22Rv1 (cell line): ENCODE measurements around the gene UVRAG.

Source experiments
- H3K27ac ChIP-seq: fragments of 450-650 bp; 2 replicates; pipeline ENCODE4 v1.5.1; 2017
- ZFX ChIP-seq: fragments of 450-650 bp; IDR thresholded peaks from 2 replicates; pipeline ENCODE4 v1.6.1; 2017; ENCODE audit warnings: antibody characterized with exemption, borderline replicate concordance
- TF ChIP-seq, protein P1 (sequence below): fragments of 450-650 bp; IDR thresholded peaks from 2 replicates; pipeline ENCODE4 v1.5.1; 2017; ENCODE audit warnings: mild to moderate bottlenecking

Gene UVRAG

DNA sequence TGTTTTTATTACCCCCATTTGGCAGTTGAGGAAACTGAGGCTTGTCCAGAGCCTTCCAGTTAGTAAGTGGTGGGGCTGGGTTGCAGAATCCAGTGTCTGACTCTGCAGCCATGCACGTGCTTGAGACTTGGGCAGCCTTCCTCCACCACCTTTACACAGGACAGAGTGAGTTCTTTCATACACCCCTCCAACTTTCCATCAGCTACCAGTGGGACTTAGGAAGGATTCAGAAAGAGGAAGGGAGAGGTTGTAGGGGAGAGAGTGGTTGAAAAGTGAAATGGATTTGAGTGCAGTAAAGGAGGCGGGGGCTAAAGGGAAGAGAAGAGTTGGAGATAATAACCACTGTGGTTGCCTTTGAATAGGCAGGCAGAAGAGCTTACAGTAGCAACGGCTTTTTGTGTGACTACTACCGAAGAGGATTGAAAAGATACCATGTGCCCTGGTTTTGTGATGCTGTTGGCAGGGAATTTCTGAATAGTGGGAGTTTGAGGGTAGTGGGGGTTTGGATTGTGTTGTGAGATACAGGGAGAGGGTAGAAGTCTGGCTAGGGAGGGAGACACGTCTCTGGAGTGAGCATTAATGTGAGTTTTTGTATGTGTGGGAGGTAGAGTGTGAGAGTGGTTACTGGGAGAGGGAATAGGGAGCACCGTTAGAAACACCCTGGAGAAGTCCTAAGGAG, 1.7 kb downstream of the UVRAG start:
- H3K27ac ChIP-seq: no peak overlapping the region
- TF ChIP-seq, protein P1, sequence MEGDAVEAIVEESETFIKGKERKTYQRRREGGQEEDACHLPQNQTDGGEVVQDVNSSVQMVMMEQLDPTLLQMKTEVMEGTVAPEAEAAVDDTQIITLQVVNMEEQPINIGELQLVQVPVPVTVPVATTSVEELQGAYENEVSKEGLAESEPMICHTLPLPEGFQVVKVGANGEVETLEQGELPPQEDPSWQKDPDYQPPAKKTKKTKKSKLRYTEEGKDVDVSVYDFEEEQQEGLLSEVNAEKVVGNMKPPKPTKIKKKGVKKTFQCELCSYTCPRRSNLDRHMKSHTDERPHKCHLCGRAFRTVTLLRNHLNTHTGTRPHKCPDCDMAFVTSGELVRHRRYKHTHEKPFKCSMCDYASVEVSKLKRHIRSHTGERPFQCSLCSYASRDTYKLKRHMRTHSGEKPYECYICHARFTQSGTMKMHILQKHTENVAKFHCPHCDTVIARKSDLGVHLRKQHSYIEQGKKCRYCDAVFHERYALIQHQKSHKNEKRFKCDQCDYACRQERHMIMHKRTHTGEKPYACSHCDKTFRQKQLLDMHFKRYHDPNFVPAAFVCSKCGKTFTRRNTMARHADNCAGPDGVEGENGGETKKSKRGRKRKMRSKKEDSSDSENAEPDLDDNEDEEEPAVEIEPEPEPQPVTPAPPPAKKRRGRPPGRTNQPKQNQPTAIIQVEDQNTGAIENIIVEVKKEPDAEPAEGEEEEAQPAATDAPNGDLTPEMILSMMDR: no peak
- no peak for TF ChIP-seq ZFX

DNA sequence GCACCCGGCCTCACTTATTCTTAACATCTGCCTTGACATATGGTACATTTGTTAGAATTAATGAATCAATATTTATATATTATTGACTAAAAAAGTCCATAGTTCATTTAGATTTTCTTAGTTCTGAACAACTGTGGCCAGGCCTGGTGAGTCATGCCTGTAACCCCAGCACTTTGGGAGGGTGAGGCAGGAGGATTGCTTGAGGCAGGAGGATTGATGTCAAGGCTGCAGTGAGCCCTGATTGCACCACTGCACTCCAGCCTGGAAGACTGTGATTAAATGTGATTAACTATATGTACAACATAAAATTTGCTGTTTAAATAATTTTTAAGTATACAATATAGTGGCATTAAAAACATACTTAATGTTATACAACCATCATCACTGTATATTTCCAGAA, 5.6 kb downstream of the UVRAG start:
- H3K27ac ChIP-seq: no peak overlapping the region

DNA sequence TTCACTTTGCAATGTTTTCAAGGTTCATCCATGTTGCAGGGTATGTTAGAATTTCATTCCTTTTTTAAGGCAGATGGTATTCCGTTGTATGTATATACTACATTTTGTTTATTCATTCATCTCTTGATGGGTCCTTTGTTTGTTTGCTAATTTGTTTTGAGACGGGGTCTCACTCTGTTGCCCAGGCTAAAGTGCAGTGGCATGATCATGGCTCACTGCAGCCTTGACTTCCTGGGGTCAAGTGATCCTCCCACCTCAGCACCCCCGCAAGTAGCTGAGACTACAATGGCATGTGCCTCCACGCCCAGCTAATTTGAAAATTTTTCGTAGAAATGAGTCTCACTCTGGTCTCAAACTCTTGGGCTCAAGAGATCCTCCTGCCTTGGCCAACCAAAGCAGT, 6.2 kb downstream of the UVRAG start:
- no peak for TF ChIP-seq ZFX
- TF ChIP-seq, protein P1: no peak
- H3K27ac ChIP-seq: no peak overlapping the region

More for the DNA sequence above, 5.6 kb downstream of the UVRAG start:
- TF ChIP-seq, protein P1: no peak
- TF ChIP-seq ZFX: no peak

DNA sequence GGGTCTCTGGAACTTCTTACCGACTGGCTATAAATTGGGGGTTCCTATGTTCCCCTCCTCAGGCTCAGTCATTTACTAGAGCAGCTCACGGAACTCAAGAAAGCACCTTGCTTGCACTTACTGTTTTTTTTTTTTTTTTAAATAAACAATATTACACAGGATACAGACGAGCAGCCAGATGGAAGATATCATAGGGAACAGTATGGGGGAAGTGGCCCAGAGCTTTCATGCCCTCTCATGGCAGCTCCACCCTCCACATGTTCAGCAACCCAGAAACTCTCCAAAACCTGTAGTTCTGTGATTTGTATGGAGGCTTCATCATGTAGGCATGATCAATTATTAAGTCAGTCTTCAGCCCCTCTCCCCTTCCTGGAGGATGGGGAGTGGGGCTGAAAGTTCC, 7.5 kb downstream of the UVRAG start:
- TF ChIP-seq, protein P1: no peak
- TF ChIP-seq ZFX: no peak
- no peak overlapping the region for H3K27ac ChIP-seq

DNA sequence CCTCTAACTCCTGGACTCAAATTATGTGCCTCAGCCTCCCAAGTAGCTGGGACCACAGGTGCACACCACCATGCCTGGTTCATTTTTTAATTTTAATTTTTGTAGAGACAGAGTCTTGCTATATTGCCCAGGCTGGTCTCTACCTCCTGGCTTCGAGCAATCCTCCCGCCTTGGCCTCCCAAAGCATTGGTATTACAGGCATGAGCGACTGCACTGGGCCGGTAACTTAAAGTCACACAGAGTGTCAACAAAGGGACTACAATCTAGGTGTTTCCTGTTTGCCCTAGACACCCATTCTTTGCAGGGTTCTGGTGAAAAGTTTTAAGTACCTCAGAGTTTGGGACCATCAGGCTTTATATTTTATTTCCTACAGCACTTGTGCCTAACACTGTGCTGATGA, 8.4 kb downstream of the UVRAG start:
- TF ChIP-seq, protein P1: no peak
- no peak for TF ChIP-seq ZFX
- no peak overlapping the region for H3K27ac ChIP-seq

DNA sequence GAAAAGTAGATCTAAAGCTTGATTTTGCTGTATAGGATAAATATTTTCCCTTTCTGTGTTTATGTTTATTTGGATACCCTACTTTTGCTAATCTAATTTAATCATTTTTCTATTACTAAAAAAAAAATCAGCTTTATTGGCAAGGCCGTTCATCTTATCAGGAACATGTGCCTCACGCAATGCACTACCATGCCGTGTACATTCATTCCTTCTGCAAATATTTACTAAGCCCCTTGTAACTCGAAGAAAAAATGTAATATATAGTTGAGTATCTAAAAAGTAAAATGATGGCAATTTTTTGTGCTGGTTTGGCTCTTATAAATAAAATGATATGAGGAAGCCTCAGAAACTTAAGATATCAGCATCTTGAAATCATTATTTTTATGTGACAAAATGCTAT, 8.9 kb downstream of the UVRAG start:
- TF ChIP-seq ZFX: no peak
- TF ChIP-seq, protein P1: no peak
- H3K27ac ChIP-seq: no peak overlapping the region

DNA sequence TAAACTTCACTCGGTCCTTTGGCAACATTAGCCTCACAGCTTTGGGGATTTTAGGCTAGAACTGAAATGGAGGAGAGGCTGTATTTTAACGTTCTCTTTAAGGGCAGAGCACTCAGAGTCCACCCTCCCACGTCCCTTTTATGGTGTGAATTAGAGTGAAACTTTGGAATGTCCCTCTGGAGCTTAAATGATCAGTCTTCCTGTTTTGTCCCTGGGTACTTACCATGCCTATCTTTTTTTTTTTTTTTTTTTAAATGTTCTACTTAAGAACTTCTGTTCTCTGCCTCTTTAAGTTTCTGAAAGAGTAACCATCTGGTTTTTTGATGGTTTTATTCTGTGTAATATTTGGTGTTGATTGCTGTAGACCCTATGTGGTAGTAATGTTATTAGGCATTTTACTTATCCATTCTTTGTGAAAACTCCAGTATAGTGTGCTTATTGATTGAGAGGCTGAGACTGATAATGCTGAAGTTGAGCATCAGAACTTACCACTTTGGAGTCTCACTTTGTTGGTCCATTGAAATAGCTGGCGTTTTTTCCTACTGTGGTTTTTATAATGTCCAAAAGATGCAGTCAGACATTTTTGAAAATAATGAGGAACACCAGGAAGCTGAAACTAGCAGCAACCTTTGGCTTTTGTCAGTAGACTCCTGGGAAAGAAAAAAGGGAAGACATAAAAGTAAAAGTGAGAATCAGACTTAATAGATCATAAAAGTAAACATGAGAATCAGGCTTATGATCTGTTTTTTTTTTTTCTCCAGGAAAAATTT, 11.6 kb downstream of the UVRAG start:
- H3K27ac ChIP-seq: no peak overlapping the region
- no peak for TF ChIP-seq ZFX
- TF ChIP-seq, protein P1: no peak
